Measurements from ENCODE around the gene CASZ1. TPM values are rescaled to one million over a fixed set of nuclear protein-coding genes. Genes with fewer than 3 reads are reported as not detected.
A peak's percentile ranks its signal among the peaks of the same experiment; 100 is the strongest.

CASZ1 gene
- total RNA-seq, 2 donors from 2014 or later = 44.3 to 50.3 TPM

DNA sequence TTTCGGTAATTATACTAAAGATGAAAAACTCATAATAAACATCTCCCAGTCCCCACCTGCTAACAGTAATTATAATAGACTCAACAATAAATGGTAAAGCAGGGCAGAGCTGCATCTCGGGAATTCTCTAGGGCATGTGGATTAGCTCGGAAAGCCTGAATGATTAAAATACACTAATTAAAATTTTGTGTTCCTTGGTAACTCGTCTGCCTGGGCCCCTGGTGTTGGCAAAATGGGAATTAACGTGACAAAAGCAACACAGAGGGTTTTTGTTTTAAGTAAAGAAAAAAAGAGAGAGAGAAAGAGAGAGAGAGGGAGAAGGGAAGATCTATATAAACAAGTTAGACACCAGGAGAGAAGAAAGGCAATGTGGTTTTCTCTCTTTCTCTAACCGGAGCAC lies 62.1 kb downstream of the CASZ1 start:
- Histone ChIP-seq H3K4me1 (peaks cover 0 to 66% of the 10 kb centered on the region in 2 donors), H3K27ac (peak overlapping the region; percentile 81 to 89), H3K27me3 (no peaks in the 10 kb centered on the region), H3K4me3 (no peak overlapping the region), H3K36me3 (no peaks in the 10 kb centered on the region), H3K9me3 (no peaks in the 10 kb centered on the region)
- no peak for DNase-seq (ENCODE audit: low spot score)
- TF ChIP-seq, protein P1, sequence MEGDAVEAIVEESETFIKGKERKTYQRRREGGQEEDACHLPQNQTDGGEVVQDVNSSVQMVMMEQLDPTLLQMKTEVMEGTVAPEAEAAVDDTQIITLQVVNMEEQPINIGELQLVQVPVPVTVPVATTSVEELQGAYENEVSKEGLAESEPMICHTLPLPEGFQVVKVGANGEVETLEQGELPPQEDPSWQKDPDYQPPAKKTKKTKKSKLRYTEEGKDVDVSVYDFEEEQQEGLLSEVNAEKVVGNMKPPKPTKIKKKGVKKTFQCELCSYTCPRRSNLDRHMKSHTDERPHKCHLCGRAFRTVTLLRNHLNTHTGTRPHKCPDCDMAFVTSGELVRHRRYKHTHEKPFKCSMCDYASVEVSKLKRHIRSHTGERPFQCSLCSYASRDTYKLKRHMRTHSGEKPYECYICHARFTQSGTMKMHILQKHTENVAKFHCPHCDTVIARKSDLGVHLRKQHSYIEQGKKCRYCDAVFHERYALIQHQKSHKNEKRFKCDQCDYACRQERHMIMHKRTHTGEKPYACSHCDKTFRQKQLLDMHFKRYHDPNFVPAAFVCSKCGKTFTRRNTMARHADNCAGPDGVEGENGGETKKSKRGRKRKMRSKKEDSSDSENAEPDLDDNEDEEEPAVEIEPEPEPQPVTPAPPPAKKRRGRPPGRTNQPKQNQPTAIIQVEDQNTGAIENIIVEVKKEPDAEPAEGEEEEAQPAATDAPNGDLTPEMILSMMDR (IDR thresholded peaks at IDR 0.05) = no peak

DNA sequence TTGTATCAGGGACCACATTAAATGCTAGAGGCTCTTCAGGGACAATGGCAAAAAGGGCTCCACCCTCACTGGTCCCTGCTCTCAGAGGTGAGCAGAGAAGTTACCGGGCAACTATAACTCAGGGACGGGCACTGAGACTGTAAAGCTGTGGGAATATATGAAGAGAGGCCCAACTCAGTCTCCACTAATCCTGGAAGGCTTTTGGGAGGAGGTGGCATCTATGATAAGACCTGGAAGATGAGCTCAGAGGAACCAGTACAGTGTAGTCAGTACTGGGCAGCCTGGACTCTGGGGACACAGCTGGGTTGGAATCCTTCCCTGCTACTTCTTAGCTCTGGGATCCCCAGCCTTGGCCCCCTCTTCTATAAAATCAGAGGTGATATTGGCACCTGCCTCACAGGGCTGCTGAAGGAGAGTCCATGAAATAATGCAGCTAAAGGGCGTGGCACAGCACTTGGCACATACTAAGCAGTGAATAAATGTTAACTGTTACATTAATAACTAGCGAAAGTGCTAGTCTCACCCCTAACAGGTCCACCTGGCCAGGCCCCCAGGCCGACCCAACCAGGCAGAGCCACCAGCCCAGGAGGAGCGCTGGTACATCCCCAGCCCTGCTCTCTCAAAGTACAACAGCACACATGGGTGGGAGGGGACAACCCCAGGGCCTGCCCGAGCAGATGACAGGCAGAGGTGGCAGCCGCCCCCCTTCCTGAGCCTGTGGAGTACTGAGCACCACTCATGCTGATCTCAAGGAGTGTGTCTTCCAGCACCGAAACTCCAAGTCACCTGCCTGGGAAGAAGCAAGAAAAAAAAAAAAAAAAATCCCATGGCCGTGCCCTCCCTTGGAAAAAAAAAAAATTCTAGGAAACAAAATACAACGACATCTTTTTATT lies 62.7 kb downstream of the CASZ1 start:
- TF ChIP-seq, protein P1 (IDR thresholded peaks at IDR 0.05) = no peak
- H3K27ac ChIP-seq = peak overlapping the region; percentile 81 to 89
- H3K36me3 ChIP-seq = no peaks in the 10 kb centered on the region
- no peaks in the 10 kb centered on the region for H3K9me3 ChIP-seq
- H3K27me3 ChIP-seq = no peaks in the 10 kb centered on the region
- no peak overlapping the region for H3K4me3 ChIP-seq
- H3K4me1 ChIP-seq = peaks cover 0 to 66% of the 10 kb centered on the region in 2 donors
- DNase-seq (ENCODE audit: low spot score) = peak; percentile 66

DNA sequence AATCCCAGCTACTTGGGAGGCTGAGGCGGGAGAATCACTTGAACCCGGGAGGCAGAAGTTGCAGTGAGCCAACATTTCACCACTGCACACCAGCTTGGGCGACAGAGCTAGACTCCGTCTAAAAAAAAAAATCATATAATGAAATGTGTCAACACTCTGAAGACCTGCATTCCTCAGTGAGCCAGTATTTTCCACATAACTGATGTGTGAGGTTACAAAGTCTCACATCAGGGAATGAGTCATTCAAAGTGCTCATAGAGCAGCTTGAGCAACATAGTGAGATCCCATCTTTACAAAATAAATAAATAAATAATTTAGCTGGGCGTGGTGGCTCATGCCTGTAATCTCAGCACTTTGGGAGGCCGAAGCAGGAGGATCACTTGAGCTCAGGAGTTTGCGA lies 65.5 kb downstream of the CASZ1 start:
- TF ChIP-seq, protein P1 (IDR thresholded peaks at IDR 0.05) = no peak
- H3K27me3 ChIP-seq = no peaks in the 10 kb centered on the region
- H3K4me1 ChIP-seq = peaks cover 0 to 63% of the 10 kb centered on the region in 2 donors
- peak overlapping the region in 1 of 2 donors; percentile 62 for H3K27ac ChIP-seq
- H3K9me3 ChIP-seq = no peaks in the 10 kb centered on the region
- no peak for DNase-seq (ENCODE audit: low spot score)
- H3K36me3 ChIP-seq = no peaks in the 10 kb centered on the region
- H3K4me3 ChIP-seq = no peak overlapping the region

DNA sequence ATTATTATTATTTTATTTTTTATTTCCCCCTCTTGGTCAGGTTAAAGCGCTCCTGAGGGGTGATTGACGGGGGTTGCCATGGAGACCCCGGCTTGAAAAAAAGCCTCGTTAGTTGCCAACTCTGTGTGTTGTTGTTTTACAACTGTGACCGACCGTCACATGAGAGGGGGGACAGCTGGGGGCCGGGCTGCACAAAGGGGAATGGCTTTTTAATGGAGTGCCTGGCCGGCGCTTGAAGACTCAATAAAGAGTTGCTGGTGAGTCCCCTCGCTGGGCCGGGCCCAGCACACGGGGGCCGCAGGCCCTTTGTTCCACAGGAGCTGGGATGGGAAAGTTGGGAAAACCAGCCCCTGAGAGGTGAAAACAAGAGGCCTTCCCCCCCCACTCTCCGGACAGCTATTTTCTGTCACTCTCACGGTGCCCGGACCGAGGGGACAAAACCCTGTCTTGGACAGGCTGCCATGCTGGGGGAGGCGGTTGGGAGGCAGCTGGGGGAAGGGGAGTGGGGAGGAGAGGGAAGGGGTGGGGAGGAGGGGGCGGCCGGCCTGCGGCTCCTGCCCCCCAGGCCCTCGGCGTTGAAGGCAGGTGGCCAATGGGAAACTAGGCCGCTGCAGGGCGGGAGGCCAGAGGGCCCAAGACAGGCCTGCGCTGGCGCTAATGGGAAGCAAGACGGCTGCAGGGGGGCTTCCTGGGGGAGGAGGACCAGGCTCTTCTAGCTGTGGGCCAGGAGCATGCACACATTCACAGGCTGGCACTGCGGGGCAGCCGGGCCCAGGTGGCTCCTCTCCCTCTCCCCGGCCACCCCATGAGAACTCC lies 67.6 kb downstream of the CASZ1 start:
- Histone ChIP-seq H3K27ac (peak overlapping the region; percentile 89 to 98), H3K27me3 (no peaks in the 10 kb centered on the region), H3K4me3 (no peak overlapping the region), H3K9me3 (no peaks in the 10 kb centered on the region), H3K36me3 (no peaks in the 10 kb centered on the region), H3K4me1 (peaks cover 0 to 62% of the 10 kb centered on the region in 2 donors)
- TF ChIP-seq, protein P1 (IDR thresholded peaks at IDR 0.05) = no peak
- DNase-seq (ENCODE audit: low spot score) = no peak

DNA sequence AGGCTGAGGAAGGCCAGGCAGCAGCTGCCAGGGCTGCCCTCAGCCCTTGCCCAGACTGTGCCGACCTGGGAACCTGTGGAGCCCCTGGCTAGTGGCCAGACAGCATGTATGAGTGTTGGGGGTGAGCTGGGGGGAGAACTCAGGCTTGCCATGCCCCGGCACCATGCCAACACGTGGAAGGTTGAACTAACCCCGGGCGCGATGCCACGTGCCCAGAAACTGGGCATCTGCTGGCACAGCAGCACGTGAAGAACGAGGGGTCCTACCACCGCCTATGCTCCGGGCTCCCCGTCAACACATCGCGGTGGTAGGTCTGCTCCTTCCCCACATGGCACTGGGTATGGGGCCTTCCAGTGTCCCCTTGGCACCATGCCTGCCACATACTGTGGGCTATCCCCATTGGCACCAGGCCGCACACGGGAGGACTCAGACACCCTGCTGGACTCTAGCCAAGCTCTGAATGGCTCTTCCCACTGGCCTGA lies 68.7 kb downstream of the CASZ1 start:
- TF ChIP-seq, protein P1 (IDR thresholded peaks at IDR 0.05) = no peak
- H3K4me3 ChIP-seq = no peak overlapping the region
- H3K27ac ChIP-seq = peak overlapping the region; percentile 89 to 98
- H3K36me3 ChIP-seq = no peaks in the 10 kb centered on the region
- H3K4me1 ChIP-seq = peaks cover 0 to 62% of the 10 kb centered on the region in 2 donors
- no peak for DNase-seq (ENCODE audit: low spot score)
- no peaks in the 10 kb centered on the region for H3K9me3 ChIP-seq
- no peaks in the 10 kb centered on the region for H3K27me3 ChIP-seq
